ENCODE measurements around the gene MYBL2.

DNA sequence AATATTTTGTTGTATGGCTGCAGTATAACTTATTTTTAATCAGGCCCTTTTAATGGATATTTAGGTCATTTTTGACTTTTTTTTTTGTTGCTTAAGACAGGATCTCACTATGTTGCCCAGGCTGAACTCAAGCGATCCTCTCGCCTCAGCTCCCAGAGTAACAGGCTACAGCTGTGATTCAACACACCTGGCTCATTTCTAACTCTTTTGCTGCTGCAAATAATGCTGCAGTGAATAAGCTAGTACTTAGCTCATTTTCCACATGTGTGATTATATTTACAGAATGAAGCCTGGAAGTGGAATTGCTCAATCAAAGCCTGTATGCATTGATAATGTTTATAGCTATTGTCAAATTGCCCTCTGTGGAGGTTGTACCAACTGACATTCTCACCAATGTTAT, 58.8 kb downstream of the MYBL2 start:
- TF ChIP-seq, protein P1, sequence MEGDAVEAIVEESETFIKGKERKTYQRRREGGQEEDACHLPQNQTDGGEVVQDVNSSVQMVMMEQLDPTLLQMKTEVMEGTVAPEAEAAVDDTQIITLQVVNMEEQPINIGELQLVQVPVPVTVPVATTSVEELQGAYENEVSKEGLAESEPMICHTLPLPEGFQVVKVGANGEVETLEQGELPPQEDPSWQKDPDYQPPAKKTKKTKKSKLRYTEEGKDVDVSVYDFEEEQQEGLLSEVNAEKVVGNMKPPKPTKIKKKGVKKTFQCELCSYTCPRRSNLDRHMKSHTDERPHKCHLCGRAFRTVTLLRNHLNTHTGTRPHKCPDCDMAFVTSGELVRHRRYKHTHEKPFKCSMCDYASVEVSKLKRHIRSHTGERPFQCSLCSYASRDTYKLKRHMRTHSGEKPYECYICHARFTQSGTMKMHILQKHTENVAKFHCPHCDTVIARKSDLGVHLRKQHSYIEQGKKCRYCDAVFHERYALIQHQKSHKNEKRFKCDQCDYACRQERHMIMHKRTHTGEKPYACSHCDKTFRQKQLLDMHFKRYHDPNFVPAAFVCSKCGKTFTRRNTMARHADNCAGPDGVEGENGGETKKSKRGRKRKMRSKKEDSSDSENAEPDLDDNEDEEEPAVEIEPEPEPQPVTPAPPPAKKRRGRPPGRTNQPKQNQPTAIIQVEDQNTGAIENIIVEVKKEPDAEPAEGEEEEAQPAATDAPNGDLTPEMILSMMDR (IDR thresholded peaks at IDR 0.05) = no peak
- TF ChIP-seq EZH2 (IDR thresholded peaks at IDR 0.05; ENCODE audit: borderline replicate concordance, insufficient read depth, low read depth, low read length, poor library complexity, severe bottlenecking) = no peak

Measured in B cell (primary cell).